Measurements from ENCODE around the gene ETFA. TPM values are rescaled to one million over a fixed set of nuclear protein-coding genes. Genes with fewer than 3 reads are reported as not detected.
A peak's percentile ranks its signal among the peaks of the same experiment; 100 is the strongest.

ETFA gene
- total RNA-seq, 1 experiment from 2014 or later = 84.4 TPM

DNA sequence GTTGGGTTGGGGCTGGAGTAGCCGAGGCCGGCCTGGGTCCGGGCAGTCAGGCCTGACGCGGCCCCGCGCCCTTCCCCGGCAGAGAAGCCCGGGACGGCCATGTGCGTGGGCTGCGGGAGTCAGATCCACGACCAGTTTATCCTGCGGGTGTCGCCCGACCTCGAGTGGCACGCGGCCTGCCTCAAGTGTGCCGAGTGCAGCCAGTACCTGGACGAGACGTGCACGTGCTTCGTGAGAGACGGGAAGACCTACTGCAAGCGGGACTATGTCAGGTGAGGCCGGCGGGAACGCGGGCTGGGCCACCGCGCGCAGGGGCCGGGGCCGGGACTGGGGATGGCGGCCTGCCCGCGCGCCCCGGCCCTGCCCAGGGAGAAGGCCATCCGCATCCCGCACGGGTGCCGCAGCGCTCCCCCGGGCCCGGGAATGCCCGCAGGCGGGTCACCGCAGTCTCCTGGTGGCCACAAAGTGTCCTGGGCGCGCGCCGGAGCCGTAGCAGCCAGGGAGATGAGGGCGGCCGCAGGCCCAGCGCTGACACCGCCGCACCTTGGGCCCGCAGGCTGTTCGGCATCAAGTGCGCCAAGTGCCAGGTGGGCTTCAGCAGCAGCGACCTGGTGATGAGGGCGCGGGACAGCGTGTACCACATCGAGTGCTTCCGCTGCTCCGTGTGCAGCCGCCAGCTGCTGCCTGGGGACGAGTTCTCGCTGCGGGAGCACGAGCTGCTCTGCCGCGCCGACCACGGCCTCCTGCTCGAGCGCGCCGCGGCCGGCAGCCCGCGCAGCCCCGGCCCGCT, 26.6 kb upstream of the ETFA start:
- ATAC-seq (no peak), DNase-seq (ENCODE audit: low spot score) (peak; percentile 51)
- peaks cover 54% of the 10 kb centered on the region for H3K4me1 Mint-ChIP-seq
- POLR2A ChIA-PET = interaction anchor here (0.6 to 2.0 kb wide), 3 partner anchors 9 to 113 kb away, joined by 3 to 9 read pairs (median 3); partner anchors contain the start of gene ETFA
- peaks cover 97% of the 10 kb centered on the region for H3K27me3 Mint-ChIP-seq (ENCODE audit: low read depth)
- CTCF ChIA-PET = interaction anchor here (3.3 kb wide), 1 partner anchor 9 kb away, joined by 20 read pairs; no protein-coding TSS in a partner anchor
- H3K4me3 Mint-ChIP-seq = peak overlapping the region; percentile 73
- no peaks in the 10 kb centered on the region for H3K9me3 Mint-ChIP-seq
- H3K27ac Mint-ChIP-seq = no peak overlapping the region
- H3K36me3 Mint-ChIP-seq = no peaks in the 10 kb centered on the region
- no peak for TF ChIP-seq ZNF219 (CRISPR knock-in tag; IDR thresholded peaks at IDR 0.05; ENCODE audit: borderline replicate concordance)
- TF ChIP-seq, protein P1, sequence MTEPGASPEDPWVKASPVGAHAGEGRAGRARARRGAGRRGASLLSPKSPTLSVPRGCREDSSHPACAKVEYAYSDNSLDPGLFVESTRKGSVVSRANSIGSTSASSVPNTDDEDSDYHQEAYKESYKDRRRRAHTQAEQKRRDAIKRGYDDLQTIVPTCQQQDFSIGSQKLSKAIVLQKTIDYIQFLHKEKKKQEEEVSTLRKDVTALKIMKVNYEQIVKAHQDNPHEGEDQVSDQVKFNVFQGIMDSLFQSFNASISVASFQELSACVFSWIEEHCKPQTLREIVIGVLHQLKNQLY (CRISPR knock-in tag; IDR thresholded peaks at IDR 0.05) = no peak
- TF ChIP-seq ZNF232 (CRISPR knock-in tag; IDR thresholded peaks at IDR 0.05) = no peak
- TF ChIP-seq ATF1 (CRISPR knock-in tag; IDR thresholded peaks at IDR 0.05) = no peak
- TF ChIP-seq JUN (CRISPR knock-in tag; IDR thresholded peaks at IDR 0.05) = no peak; the same call in 1 of the 2 replicates
- TF ChIP-seq ZNF263 (CRISPR knock-in tag; IDR thresholded peaks at IDR 0.05; ENCODE audit: low read depth) = peak; percentile 32; the same call in 1 of the 2 replicates
- TF ChIP-seq FOXK1 (CRISPR knock-in tag; IDR thresholded peaks at IDR 0.05) = 0 out of 2 replicates have a peak, but pooled peaks have one; percentile 37
- TF ChIP-seq GRHL2 (CRISPR knock-in tag; IDR thresholded peaks at IDR 0.05; ENCODE audit: insufficient replicate concordance, severe bottlenecking) = no peak
- TF ChIP-seq NFATC4 (CRISPR knock-in tag; IDR thresholded peaks at IDR 0.05) = no peak
- TF ChIP-seq, protein P2, sequence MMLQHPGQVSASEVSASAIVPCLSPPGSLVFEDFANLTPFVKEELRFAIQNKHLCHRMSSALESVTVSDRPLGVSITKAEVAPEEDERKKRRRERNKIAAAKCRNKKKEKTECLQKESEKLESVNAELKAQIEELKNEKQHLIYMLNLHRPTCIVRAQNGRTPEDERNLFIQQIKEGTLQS (CRISPR knock-in tag; conservative IDR thresholded peaks at IDR 0.05) = 0 out of 2 replicates have a peak, but pooled peaks have one; percentile 45
- TF ChIP-seq, protein P3, sequence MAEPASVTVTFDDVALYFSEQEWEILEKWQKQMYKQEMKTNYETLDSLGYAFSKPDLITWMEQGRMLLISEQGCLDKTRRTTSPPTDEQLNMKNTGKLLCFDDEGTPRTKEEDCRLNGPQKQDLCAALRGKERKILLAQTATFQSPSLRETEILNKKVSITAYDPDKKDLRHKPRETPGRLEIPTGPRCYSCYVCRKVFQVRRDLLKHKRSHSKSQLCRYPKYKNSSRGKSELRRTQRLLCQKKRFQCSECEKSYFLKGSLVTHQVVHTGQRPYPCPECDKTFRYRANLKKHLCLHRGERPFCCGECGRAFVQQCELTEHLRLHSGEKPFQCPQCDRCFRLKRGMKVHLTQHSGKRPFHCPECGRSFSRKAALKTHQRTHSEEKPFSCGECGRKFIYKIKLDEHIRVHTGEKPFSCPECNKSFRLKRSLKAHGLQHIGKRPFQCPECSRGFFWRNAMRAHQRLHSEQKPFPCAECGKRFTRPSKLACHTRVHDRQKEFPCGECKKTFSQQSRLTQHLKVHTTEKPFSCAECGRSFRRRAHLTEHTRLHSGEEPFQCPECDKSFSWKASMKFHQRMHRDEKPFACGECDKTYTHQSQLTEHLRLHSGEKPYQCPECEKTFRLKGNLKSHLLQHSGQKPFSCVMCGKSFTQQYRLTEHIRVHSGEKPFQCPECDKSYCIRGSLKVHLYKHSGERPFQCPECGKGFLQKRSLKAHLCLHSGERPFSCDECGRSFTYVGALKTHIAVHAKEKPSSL (CRISPR knock-in tag; conservative IDR thresholded peaks at IDR 0.05) = no peak
- TF ChIP-seq NFE2L1 (CRISPR knock-in tag; IDR thresholded peaks at IDR 0.05) = peak; percentile 90; the same call in 1 of the 2 replicates
- TF ChIP-seq ZNF121 (CRISPR knock-in tag; IDR thresholded peaks at IDR 0.05) = no peak
- no peak for TF ChIP-seq TEAD1 (CRISPR knock-in tag; IDR thresholded peaks at IDR 0.05)
- TF ChIP-seq, protein P4, sequence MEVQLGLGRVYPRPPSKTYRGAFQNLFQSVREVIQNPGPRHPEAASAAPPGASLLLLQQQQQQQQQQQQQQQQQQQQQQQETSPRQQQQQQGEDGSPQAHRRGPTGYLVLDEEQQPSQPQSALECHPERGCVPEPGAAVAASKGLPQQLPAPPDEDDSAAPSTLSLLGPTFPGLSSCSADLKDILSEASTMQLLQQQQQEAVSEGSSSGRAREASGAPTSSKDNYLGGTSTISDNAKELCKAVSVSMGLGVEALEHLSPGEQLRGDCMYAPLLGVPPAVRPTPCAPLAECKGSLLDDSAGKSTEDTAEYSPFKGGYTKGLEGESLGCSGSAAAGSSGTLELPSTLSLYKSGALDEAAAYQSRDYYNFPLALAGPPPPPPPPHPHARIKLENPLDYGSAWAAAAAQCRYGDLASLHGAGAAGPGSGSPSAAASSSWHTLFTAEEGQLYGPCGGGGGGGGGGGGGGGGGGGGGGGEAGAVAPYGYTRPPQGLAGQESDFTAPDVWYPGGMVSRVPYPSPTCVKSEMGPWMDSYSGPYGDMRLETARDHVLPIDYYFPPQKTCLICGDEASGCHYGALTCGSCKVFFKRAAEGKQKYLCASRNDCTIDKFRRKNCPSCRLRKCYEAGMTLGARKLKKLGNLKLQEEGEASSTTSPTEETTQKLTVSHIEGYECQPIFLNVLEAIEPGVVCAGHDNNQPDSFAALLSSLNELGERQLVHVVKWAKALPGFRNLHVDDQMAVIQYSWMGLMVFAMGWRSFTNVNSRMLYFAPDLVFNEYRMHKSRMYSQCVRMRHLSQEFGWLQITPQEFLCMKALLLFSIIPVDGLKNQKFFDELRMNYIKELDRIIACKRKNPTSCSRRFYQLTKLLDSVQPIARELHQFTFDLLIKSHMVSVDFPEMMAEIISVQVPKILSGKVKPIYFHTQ (CRISPR knock-in tag; IDR thresholded peaks at IDR 0.05) = no peak
- TF ChIP-seq TCF7 (CRISPR knock-in tag; IDR thresholded peaks at IDR 0.05; ENCODE audit: low read depth) = peak; percentile 90; the same call in 1 of the 2 replicates
- no peak for TF ChIP-seq OVOL2 (CRISPR knock-in tag; IDR thresholded peaks at IDR 0.05; ENCODE audit: borderline replicate concordance)
- TF ChIP-seq, protein P5, sequence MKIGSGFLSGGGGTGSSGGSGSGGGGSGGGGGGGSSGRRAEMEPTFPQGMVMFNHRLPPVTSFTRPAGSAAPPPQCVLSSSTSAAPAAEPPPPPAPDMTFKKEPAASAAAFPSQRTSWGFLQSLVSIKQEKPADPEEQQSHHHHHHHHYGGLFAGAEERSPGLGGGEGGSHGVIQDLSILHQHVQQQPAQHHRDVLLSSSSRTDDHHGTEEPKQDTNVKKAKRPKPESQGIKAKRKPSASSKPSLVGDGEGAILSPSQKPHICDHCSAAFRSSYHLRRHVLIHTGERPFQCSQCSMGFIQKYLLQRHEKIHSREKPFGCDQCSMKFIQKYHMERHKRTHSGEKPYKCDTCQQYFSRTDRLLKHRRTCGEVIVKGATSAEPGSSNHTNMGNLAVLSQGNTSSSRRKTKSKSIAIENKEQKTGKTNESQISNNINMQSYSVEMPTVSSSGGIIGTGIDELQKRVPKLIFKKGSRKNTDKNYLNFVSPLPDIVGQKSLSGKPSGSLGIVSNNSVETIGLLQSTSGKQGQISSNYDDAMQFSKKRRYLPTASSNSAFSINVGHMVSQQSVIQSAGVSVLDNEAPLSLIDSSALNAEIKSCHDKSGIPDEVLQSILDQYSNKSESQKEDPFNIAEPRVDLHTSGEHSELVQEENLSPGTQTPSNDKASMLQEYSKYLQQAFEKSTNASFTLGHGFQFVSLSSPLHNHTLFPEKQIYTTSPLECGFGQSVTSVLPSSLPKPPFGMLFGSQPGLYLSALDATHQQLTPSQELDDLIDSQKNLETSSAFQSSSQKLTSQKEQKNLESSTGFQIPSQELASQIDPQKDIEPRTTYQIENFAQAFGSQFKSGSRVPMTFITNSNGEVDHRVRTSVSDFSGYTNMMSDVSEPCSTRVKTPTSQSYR (CRISPR knock-in tag; IDR thresholded peaks at IDR 0.05) = peak; percentile 87
- no peak for TF ChIP-seq ZNF671 (CRISPR knock-in tag; IDR thresholded peaks at IDR 0.05)
- TF ChIP-seq SOX15 (CRISPR knock-in tag; IDR thresholded peaks at IDR 0.05) = no peak
- no peak for TF ChIP-seq RORB (CRISPR knock-in tag; IDR thresholded peaks at IDR 0.05)
- TF ChIP-seq, protein P6, sequence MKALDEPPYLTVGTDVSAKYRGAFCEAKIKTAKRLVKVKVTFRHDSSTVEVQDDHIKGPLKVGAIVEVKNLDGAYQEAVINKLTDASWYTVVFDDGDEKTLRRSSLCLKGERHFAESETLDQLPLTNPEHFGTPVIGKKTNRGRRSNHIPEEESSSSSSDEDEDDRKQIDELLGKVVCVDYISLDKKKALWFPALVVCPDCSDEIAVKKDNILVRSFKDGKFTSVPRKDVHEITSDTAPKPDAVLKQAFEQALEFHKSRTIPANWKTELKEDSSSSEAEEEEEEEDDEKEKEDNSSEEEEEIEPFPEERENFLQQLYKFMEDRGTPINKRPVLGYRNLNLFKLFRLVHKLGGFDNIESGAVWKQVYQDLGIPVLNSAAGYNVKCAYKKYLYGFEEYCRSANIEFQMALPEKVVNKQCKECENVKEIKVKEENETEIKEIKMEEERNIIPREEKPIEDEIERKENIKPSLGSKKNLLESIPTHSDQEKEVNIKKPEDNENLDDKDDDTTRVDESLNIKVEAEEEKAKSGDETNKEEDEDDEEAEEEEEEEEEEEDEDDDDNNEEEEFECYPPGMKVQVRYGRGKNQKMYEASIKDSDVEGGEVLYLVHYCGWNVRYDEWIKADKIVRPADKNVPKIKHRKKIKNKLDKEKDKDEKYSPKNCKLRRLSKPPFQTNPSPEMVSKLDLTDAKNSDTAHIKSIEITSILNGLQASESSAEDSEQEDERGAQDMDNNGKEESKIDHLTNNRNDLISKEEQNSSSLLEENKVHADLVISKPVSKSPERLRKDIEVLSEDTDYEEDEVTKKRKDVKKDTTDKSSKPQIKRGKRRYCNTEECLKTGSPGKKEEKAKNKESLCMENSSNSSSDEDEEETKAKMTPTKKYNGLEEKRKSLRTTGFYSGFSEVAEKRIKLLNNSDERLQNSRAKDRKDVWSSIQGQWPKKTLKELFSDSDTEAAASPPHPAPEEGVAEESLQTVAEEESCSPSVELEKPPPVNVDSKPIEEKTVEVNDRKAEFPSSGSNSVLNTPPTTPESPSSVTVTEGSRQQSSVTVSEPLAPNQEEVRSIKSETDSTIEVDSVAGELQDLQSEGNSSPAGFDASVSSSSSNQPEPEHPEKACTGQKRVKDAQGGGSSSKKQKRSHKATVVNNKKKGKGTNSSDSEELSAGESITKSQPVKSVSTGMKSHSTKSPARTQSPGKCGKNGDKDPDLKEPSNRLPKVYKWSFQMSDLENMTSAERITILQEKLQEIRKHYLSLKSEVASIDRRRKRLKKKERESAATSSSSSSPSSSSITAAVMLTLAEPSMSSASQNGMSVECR (CRISPR knock-in tag; IDR thresholded peaks at IDR 0.05; ENCODE audit: borderline replicate concordance) = peak; percentile 60; the same call in 1 of the 2 replicates
- TF ChIP-seq JAZF1 (CRISPR knock-in tag; IDR thresholded peaks at IDR 0.05) = no peak
- TF ChIP-seq ZNF138 (CRISPR knock-in tag; conservative IDR thresholded peaks at IDR 0.05) = no peak
